NB4 (cell line): ENCODE data around the gene MAK.

Experiments
- MYC ChIP-seq: IDR thresholded peaks from 2 replicates; pipeline ENCODE4 v1.6.1; 2011; ENCODE audit warnings: low read depth, low read length
- POLR2A ChIP-seq: IDR thresholded peaks from 2 replicates; pipeline ENCODE4 v1.6.1; 2011; ENCODE audit warnings: mild to moderate bottlenecking; ENCODE audit not compliant: insufficient read length; ENCODE audit errors: extremely low read depth
- TF ChIP-seq, protein P1 (sequence below): IDR thresholded peaks from one replicate; pipeline ENCODE4 v1.5.1; 2012; ENCODE audit warnings: low read depth, low read length
- TF ChIP-seq, protein P2 (sequence below): IDR thresholded peaks from 2 replicates; pipeline ENCODE4 v1.6.1; 2011; ENCODE audit warnings: low read depth, low read length

DNA sequence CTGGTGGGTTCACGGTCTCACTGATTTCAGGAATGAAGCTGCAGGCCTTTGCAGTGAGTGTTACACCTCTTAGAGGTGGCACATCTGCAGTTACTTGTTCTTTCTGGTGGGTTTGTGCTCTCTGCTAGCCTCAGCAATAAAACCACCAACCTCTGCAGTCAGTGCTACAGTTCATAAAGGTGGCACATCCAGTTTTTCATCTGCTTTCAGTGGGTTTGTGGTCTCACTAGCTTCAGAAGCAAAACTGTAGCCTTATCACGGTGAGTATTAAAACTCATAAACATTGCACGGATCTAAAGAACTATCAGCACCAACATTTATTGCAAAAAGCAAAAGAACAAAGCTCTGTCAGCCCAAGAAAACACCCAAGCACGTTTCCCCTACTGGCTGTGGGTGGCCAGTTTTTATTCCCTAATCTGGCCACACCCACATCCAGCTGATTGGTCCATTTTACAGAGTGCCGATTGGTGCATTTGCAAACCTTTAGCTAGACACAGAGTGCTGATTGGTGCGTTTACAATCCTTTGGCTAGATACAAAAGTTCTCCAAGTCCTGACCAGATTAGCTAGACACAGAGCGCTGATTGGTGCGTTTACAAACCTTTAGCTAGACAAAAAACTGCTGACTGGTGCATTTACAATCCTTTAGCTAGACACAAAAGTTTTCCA lies 118.9 kb downstream of the MAK start:
- TF ChIP-seq POLR2A: no peak
- TF ChIP-seq, protein P1, sequence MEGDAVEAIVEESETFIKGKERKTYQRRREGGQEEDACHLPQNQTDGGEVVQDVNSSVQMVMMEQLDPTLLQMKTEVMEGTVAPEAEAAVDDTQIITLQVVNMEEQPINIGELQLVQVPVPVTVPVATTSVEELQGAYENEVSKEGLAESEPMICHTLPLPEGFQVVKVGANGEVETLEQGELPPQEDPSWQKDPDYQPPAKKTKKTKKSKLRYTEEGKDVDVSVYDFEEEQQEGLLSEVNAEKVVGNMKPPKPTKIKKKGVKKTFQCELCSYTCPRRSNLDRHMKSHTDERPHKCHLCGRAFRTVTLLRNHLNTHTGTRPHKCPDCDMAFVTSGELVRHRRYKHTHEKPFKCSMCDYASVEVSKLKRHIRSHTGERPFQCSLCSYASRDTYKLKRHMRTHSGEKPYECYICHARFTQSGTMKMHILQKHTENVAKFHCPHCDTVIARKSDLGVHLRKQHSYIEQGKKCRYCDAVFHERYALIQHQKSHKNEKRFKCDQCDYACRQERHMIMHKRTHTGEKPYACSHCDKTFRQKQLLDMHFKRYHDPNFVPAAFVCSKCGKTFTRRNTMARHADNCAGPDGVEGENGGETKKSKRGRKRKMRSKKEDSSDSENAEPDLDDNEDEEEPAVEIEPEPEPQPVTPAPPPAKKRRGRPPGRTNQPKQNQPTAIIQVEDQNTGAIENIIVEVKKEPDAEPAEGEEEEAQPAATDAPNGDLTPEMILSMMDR: no peak
- TF ChIP-seq, protein P2, sequence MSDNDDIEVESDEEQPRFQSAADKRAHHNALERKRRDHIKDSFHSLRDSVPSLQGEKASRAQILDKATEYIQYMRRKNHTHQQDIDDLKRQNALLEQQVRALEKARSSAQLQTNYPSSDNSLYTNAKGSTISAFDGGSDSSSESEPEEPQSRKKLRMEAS: no peak
- no peak for TF ChIP-seq MYC
